Fibroblast of skin of back (primary cell): ENCODE results near the gene CBFA2T3.
A peak's percentile ranks its signal among the peaks of the same experiment; 100 is the strongest.

Experiments used
- DNase-seq: peaks from one replicate; pipeline ENCODE4 v3.0.0-alpha.2; 2013

CBFA2T3 gene

DNA sequence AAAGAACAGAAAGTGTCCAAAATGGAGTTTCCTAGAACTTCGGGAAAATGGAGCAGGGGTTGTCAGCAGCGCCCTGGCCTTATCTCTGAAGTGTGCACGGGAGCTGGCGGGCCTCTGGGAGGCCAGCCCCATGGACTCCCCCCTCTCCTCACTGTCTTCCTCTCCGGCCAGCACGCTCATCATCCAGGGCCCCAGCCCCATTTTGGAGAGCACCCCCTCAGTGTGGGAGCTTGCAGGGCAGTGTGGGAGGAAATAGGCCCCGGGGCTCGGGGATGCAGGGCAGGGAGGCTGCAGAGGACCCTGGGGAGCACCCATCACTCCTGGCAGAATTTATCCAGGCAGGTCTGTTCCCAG lies 105.7 kb downstream of the CBFA2T3 start:
- DNase-seq: no peak

DNA sequence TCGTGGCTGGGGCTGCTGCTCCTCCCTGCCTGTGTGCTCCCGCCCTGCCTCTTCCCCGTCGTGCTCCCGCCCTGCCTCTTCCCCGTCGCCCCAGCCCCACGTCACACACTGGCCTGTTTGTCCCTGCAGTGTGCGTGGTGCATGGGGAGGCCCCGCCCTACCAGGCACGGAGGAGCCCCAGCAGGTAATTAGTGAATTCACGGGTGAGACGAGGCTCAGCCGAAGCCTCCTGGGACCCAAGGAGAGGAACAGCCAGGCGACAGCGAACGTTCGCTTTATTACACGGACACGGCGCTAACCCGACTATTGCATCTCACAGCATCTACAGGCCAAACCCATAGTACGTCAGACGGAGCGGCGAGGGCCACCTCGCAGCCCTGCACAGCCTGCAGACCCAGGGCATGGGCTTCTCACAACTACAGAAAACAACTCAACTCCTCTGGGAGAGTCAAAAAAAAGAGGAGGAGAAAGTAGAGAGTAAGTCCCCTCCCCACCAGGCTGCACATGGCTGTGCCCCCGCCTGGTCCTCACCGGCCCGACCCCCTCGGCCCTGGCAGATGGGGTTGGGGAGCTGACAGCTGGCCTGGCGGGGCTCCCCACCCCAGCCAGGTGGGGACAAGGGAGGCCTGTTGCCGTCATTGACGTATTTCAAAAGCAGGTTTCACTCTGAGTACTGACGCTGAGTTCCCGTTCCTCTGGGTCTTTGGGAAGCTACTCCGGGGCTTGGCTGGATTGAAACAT lies 106.2 kb downstream of the CBFA2T3 start:
- DNase-seq: no peak

DNA sequence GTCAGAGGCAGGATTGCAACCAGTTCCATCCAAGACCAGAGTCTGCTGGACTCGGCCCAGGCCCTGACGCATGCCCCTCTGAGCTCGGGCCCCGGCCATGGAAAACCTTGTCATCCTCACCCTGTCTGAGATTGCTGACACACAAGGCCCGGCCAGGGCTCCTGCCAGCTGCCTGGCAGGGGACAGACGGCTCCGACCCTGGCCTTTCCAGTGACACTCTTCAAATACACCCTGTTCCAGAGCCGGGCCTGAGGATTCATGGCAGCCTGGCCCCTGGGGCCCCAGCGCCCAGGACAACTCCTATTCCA lies 107.4 kb downstream of the CBFA2T3 start:
- DNase-seq: no peak

DNA sequence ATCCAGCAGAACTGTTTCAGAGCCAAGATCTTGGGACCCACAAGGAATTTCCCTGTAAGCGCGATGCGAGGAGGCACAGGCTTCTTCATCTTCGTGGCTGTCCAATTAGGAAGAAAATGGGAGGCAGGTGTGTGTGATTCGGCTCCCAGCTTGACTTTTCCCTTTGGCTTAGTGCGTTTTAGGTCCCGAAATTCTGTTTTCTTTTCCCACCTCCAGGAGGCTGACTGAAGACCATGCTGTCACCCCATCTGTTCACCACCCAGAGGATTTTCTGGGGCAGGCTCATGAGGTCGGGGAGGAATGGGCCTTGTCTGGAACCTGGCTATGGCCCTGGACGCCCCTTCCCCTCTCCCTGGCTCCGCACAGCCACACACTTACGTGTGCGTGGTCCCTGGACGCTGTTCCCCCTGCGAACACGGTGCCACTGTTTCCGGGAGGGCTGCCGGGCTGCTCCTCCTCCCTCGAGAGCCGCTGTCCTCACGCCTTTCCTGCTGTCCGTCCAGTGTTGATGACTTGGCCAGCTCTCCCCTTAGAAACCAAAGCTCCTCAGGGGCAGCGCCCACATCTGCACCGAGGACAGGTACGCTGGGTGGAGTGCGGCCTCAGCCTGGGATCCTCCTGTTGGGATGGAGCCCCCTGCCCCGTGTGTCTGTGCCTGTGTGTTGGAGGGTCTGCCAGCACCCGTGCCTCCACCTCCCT lies 107.9 kb downstream of the CBFA2T3 start:
- DNase-seq: no peak

DNA sequence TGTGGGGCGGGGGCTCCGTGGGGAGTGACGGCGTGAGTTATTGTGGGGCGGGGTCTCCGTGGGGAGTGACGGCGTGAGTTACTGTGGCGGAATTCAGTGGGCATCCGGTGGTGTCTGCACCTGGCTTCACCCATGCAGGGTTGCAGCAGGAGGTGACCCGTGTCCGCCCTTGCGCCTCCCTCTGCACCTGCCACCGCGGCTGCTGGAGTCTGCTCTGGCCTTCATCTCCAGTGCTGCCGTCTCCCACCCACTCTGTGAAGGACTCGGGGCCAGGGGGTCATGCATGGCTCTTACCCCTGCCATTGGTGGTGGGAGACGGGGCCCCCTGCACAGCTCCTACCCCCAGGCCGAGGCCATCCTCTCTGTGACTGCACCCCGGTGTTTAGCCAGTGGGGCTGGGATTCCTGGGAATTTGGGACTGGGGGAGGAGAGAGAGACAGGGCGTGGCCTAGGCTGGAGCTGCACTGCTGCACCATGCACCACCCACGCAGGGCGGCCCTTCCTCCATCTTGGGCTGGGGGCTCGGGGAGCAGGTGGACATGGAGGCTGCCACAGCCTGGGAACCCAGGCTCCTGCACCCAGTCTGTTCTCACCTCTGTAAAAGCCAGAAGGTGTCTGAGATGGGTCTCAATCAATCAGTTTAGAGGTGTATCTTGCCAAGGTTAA lies 109.3 kb downstream of the CBFA2T3 start:
- no peak for DNase-seq

DNA sequence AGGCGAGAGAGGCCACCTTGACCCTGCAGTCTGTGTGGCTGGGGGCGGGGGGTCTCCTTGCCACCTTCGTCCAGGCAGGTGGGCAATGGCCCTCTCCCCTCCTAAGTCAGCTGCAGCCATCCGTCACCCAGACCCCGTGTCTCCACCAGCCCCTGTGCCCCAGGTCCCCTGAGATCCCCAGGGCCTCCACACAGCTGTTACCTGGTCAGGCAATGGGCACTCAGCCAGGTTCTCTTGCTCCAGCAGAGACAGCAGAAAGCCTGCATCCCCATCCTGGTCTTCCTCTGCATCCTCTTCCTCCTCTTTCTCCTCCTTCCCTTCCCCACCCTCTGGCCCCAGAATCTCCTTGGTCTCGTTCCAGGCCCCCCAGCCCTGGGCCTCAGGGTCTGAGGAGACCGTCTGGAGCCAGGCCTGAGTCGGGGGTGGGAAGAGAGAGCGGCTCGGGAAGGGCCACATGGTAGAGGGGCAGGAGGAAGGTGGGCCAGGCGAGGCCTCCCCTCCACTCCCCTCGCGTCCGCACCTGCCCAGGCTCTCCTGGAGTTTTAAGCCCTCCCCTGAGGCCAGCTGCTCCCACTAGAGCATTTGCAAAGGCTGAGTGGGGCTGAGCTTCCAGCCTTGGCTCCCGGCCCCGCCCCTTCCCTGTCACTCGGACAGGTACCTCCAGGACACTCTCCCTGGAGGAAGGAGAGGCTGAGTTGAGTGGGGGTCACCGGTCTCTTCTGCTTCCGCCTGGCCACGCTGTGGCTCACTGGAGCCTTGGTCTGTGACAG lies 110.7 kb downstream of the CBFA2T3 start, which contains the start of gene PABPN1L:
Gene PABPN1L (minus strand): TSS at position 510 of the 770 bp plus-strand sequence. CDS start 54 bp downstream, at position 456.
- no peak for DNase-seq

DNA sequence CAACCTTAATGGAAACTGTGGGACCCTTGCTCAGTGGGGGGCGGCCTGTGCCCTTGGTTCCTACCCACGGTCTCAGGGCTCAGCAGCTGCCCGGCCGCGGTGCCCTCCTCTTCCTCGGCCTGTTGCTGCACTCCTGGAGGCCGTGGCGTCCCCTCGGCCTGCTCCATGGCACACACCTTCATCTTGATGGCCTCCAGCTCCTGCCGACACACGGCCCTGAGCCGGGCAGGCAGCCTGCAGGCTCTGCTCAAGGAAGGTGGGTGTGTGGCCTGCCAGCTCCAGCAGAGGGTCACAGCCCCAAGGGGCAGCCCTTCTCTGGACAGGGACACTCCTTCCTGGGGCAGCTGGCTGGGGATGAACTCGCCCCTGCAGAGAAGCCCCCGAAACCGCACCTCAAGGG lies 111.3 kb downstream of the CBFA2T3 start:
- DNase-seq: no peak

DNA sequence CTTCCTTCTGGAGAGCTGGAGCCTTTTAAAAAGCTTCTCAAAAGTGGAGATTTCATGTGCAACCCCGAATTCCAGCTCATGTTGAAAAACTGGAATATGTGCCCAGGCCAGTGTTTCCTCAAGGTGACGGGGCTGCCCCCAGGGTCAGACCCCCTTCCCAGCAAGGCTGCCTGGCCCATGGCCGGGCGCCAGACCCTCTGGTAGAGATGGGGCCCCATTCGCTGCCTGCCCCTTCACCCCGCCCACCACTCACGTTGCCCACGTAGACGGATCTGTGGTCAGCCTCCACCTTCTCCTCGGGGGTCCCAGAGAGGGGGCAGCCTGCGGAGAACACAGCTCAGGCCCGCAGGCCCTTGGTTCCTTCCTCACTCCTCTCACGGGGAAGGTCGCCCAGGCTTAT lies 111.7 kb downstream of the CBFA2T3 start:
- no peak for DNase-seq

DNA sequence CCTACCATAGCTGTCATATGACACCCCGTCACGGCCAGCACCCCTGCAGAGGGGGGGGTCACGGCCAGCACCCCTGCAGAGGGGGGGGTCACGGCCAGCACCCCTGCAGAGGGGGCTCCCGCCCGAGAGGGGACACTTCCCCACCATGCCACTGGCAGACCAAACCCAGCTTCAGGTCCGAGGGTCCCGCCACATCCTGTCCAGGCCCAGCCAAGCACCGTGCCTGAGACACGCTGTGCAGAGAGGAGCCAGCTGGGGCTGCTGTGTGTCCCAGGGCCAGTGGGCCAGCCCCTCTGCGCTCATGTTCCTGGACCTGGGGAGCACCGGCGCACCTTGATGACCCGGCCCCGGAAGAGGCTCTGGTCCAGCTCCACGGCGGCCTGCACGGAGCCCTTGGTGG lies 112.5 kb downstream of the CBFA2T3 start:
- no peak for DNase-seq

DNA sequence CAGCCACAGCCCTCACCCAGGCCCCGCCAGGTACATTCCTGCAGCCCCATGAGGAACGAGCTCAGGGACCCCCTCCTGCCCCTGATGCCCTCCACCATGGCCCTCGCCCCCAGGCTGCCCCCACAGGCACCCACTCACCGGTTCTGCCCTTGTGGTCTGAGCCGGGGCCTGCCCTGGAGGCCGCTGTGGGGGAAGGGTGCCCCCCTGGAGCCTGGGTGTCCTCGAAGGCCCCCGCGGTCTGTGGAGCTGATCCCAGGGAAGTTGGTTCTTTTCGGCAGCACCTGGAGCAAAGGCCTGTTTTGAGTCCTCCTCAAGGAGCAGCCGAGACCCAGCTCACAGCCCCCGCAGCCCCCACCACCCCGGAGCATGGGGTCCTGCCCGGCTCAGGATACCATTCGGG lies 112.9 kb downstream of the CBFA2T3 start:
- no peak for DNase-seq

DNA sequence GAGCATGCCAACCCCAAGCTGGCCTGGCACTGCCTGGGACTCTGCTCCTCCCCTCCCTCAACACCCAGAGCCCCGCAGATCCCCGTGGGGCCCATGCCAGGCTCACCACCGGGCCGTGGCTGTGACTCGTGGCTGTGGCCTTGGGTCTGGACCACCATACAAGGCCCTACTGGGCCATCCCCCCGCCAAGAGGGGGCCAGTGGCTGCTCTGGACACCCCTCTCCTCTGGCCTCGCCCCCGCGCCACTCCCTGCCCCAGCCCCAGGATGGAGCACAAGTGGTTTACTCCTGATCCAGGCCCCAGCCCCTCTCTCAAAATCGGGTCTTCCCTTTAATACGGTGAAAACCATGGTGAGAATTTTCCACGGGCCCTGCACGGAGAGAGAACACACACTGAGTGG lies 113.6 kb downstream of the CBFA2T3 start:
- DNase-seq: no peak

DNA sequence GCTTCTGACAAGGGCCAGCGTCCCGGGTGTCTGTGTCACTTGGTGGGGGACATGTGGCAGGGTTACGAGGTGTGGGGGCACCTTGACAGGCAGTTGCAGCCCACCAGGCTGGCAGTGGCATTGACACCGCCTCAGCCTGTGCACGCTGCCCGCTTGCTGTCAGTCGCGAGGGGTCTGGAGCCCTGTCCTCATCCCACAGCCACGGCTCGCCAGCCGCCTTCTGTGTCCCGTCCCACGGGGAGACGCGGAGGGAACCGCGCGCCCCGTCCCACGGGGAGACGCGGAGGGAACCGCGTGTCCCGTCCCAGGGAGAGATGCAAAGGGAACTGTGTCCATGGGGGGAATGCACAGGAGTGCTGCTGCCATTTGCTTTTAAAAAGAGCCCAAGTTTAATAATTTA lies 114.0 kb downstream of the CBFA2T3 start:
- DNase-seq: no peak

DNA sequence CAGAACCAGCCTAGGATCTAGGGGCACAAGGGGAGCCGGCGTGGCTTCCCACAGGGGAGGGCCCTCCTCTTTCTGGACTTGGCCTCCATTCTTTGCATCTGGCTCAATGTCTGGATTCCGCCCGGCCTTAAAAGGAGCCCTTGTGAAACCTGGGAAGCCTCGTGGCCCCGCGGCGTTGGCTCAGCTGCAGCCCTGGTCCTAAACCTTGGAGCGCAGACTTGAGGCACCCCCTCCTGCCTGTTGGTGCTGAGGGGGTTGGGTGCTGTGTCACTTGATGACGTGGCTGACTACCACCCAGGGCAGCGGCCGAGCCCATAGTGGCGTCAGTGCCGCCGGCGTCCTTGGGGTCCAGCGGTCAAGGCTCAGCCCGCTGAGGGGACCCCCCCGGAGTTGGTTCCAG lies 115.6 kb downstream of the CBFA2T3 start:
- DNase-seq: no peak

DNA sequence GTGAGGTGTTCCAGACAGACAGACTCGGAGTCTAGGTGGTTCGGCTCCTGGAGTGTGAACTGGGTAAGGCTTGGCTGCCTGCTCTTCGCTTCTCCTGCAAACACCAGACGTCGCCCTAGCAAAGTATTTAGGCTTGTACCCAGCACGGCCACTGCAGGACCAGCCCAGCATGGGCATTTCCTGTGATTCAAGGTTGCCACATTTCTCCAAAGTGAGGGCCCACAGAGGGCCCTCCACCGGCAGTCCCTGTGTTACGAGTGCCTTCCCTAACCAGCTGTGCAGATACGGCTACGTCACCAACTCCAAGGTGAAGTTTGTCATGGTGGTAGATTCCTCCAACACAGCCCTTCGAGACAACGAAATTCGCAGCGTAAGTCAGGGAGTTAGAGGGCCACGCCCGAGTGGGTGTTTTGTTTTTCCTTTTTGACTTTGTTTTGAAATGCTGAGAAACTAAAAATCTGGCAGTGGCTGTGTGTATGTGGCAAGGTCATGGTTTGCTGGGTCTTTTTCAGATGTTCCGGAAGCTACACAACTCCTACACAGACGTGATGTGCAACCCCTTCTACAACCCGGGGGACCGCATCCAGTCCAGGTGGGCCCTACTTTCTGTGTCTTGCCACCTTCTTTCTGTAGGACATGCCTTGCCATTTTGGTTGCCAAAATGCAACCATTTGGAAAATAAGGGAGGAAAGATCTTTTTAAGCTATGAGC lies 117.5 kb downstream of the CBFA2T3 start:
- no peak for DNase-seq

DNA sequence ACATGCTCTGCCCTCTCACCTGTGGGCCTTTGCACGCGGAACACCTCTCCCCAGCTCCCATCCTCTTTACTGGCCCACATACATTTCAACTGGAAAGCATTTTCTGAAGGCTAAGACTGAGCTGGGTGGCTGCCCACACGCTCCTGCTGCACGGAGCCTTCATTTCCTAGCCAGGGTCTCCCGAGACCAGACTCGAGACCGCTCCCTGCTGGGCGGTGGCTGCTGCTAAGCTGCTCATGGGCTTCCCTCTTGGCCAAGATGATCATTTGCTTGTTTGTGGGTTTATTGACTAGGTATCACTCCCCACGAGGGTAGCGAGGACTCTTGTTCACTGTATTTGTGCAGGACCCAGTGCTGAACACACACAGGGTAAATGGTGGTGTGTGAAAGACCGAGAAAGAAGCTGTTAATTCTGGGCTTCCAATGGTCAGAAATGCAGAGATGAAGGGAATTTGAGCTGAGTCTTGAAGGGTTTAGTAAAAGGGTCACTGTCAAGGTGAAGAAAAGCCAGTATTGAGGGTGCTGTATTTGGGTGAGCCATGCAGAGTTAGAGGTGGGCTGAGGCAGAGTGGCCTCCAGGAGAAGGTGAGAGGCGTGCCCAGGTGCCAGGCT lies 119.2 kb downstream of the CBFA2T3 start:
- DNase-seq: peak; percentile 70

DNA sequence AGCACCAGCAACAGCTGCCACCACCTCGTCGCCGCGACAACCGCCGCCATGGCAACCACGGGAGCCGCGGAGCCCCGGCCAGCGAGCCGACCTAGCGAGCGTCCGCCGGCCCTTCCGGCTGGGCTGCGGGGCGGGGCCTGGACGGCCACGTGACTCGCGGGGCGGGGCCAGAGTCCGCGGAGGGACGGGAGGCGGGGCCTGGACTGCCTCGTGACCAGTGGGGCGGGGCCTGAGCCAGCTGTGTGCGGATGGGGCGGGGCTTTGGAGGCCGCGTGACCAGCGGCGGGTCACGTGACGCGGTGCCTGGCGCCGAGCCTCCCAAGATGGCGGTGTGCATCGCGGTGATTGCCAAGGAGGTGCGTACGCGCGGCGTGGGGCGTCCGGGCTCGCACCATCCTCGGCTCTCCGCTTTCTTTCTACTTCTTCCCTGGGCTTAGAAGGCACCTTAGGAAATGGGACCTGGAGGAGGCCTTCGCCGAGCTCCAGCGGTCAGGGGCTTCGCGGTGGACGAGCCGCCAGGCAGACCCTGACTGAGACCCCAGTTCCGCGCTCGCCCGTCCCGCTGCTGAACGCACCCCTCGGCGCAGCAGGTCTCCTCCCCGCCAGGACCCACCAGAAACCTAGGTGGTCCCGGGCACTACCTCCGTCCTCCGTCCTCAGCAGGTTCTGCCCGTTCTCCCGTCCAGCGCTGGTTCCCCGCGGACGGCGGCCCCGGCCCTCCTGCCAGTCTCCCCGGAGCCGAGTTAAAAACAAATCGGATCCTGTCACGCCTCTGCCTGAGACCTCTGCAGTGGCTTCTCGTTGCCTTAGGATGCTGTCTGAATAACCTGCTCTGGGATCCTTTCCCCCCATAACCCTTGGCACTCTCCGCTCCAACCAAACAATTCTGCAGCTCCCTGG lies 119.9 kb downstream of the CBFA2T3 start, which contains the start of the genes GALNS and TRAPPC2L:
Gene GALNS (minus strand): TSS at position 120 of the 900 bp plus-strand sequence. CDS start 70 bp downstream, at position 50.
Gene TRAPPC2L (plus strand): TSS at position 300 of the 900 bp plus-strand sequence. CDS start 24 bp downstream, at position 324.
- DNase-seq: peak; percentile 90

DNA sequence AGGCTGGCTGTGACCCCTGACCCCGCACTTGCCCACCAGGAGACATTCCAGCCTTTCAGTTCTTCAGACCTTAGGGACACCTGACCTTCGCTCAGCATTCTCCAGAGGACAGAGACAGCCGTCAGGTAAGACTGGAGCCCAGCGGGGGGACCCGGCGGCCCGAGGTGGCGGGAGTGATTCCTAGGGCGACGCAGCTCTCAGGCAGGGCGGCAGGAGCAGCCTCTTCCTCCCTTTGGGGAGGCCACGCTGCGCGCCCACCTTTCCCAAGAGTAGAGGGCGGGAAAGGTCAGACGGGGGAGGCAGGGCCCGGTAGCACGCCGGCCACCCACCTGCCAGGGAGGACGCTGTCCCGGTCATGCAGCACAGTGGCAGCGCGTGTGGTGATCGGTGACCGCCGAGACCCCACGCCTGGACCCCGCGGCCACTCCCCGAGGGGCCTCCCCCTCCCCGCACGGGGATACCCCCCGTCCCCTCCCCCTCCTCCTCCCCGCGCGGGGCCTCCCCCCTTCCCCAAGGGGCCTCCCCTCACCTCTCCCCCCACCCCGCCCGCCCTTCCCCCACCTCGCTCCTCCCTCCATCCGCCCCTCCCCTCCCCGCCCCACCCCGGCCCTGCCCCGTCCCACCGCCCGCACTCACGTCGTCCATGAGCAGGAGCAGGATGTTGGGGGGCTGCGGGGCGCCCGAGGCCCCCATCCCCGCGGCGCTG lies 120.7 kb downstream of the CBFA2T3 start:
- DNase-seq: no peak

DNA sequence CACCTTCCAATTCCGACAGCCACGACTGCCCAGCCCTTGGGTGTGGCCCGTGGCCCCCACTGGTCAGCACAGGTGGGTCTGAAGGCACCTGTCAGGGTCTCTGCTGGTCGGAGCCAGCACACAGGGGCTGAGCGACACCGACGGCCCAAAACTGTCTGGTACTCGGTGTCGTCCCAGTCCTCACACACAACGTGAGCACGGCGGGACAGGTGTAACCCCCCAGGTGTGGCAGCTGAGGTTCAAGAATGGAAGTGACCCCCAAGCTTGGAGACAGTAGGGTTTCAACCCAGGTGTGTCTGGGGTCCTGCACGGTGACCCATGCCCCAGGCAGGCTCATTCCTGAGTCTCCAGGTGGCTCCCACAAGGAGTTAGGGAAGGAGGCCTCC lies 121.3 kb downstream of the CBFA2T3 start:
- DNase-seq: no peak

DNA sequence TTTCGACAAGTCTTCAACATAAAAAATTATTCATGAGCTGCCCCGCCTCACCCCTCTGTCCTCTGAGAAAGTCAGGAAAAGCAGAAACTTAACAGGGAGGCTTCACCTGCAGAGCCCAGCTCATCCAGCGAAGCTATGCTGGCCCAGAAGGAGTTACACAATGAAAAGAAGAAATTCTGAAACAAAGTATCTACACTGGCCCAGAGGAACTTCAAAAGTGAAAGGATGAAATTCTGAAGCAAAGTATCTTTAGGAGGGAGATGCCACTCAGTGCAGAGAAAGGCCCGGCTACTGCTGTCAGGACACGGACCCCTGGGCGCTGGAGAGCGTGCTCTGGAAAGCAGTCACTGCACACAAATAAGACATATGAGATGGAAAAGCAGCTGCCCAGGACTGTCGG lies 121.8 kb downstream of the CBFA2T3 start:
- no peak for DNase-seq
